ENCODE results near the gene JMJD1C.

GRCh38 chr10:63300801-63301200, 165.0 kb downstream of the JMJD1C start:
- TF ChIP-seq CTCF (conservative IDR thresholded peaks at IDR 0.05; ENCODE audit: low read length) = no peak
- TF ChIP-seq EZH2phosphoT487 (IDR thresholded peaks at IDR 0.05; ENCODE audit: borderline replicate concordance, low read depth, low read length) = no peak
